CD4-positive, alpha-beta T cell treated with Interleukin-10 for 1 hour (primary cell): ENCODE measurements around the gene ADAMTS5.

Experiments used
- DNase-seq: peaks from one replicate; pipeline ENCODE4 v3.0.0-alpha.2; 2020

Gene ADAMTS5

GRCh38 chr21:26967062-26967913 is at the start of gene ADAMTS5:
ADAMTS5 (minus strand) TSS chr21:26967088; CDS start chr21:26966391, 697 bp downstream.
- DNase-seq, result no peak

- DNase-seq, result no peak
Measured at GRCh38 chr21:27001526-27001925, 34.6 kb upstream of the ADAMTS5 start.

- DNase-seq, result no peak
Measured at GRCh38 chr21:26983576-26983975, 16.7 kb upstream of the ADAMTS5 start.

- no peak for DNase-seq
Measured at GRCh38 chr21:26982767-26983166, 15.9 kb upstream of the ADAMTS5 start.

GRCh38 chr21:26977746-26978145 is 10.9 kb upstream of the ADAMTS5 start:
- DNase-seq, result no peak

- DNase-seq, result no peak
Measured at GRCh38 chr21:26973226-26973625, 6.3 kb upstream of the ADAMTS5 start.

- no peak for DNase-seq
Measured at GRCh38 chr21:26972192-26972591, 5.3 kb upstream of the ADAMTS5 start.

- DNase-seq, result no peak
Measured at GRCh38 chr21:26969971-26970725, 3.3 kb upstream of the ADAMTS5 start.

- DNase-seq, result no peak
Measured at GRCh38 chr21:26966649-26967061, 233 bp downstream of the ADAMTS5 start.

GRCh38 chr21:26965907-26966581 is 844 bp downstream of the ADAMTS5 start:
- DNase-seq, result no peak

- DNase-seq, result no peak
Measured at GRCh38 chr21:26965040-26965906, 1.6 kb downstream of the ADAMTS5 start.

- DNase-seq, result no peak
Measured at GRCh38 chr21:26964170-26964778, 2.6 kb downstream of the ADAMTS5 start.

GRCh38 chr21:26962621-26963181 is 4.2 kb downstream of the ADAMTS5 start:
- no peak for DNase-seq

GRCh38 chr21:26961698-26962097 is 5.2 kb downstream of the ADAMTS5 start:
- no peak for DNase-seq

GRCh38 chr21:26958788-26959187 is 8.1 kb downstream of the ADAMTS5 start:
- DNase-seq, result no peak

- DNase-seq, result no peak
Measured at GRCh38 chr21:26956813-26957212, 10.1 kb downstream of the ADAMTS5 start.

- no peak for DNase-seq
Measured at GRCh38 chr21:26956216-26956615, 10.7 kb downstream of the ADAMTS5 start.

GRCh38 chr21:26954662-26955121 is 12.2 kb downstream of the ADAMTS5 start:
- no peak for DNase-seq

- DNase-seq, result no peak
Measured at GRCh38 chr21:26952374-26953066, 14.4 kb downstream of the ADAMTS5 start.

GRCh38 chr21:26949830-26950229 is 17.1 kb downstream of the ADAMTS5 start:
- DNase-seq, result no peak

- DNase-seq, result no peak
Measured at GRCh38 chr21:26948194-26948593, 18.7 kb downstream of the ADAMTS5 start.
